ENCODE results near the gene BICC1.

The BICC1 gene, protein sequence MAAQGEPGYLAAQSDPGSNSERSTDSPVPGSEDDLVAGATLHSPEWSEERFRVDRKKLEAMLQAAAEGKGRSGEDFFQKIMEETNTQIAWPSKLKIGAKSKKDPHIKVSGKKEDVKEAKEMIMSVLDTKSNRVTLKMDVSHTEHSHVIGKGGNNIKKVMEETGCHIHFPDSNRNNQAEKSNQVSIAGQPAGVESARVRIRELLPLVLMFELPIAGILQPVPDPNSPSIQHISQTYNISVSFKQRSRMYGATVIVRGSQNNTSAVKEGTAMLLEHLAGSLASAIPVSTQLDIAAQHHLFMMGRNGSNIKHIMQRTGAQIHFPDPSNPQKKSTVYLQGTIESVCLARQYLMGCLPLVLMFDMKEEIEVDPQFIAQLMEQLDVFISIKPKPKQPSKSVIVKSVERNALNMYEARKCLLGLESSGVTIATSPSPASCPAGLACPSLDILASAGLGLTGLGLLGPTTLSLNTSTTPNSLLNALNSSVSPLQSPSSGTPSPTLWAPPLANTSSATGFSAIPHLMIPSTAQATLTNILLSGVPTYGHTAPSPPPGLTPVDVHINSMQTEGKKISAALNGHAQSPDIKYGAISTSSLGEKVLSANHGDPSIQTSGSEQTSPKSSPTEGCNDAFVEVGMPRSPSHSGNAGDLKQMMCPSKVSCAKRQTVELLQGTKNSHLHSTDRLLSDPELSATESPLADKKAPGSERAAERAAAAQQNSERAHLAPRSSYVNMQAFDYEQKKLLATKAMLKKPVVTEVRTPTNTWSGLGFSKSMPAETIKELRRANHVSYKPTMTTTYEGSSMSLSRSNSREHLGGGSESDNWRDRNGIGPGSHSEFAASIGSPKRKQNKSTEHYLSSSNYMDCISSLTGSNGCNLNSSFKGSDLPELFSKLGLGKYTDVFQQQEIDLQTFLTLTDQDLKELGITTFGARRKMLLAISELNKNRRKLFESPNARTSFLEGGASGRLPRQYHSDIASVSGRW

GRCh38 chr10:58512491-58513187 lies at the start of gene BICC1:
BICC1 (plus strand) TSS chr10:58512872; CDS start chr10:58513144, 272 bp downstream.
- DNase-seq (ENCODE audit: low read depth): no peak

- DNase-seq (ENCODE audit: low read depth): no peak
Measured at GRCh38 chr10:58464956-58465355, 47.7 kb upstream of the BICC1 start.

DNA sequence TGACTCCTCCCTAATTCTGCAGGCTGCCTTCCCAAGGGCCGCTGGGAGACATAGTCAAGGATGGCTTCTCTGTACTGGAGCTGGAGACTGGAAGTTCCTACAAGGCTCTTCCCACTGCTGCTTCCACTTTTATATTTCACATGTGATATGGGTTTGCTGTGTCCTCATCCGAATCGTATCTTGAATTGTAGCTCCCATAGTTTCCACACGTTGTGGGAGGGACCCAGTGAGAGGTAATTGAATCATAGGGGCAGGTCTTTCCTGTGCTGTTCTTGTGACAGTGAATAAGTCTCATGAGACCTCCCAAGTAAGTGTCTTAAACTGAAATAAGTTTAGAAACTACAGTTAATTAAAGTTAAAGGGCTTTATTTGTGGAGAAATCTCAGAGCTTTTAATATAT lies 47.0 kb upstream of the BICC1 start:
- no peak for DNase-seq (ENCODE audit: low read depth)

DNA sequence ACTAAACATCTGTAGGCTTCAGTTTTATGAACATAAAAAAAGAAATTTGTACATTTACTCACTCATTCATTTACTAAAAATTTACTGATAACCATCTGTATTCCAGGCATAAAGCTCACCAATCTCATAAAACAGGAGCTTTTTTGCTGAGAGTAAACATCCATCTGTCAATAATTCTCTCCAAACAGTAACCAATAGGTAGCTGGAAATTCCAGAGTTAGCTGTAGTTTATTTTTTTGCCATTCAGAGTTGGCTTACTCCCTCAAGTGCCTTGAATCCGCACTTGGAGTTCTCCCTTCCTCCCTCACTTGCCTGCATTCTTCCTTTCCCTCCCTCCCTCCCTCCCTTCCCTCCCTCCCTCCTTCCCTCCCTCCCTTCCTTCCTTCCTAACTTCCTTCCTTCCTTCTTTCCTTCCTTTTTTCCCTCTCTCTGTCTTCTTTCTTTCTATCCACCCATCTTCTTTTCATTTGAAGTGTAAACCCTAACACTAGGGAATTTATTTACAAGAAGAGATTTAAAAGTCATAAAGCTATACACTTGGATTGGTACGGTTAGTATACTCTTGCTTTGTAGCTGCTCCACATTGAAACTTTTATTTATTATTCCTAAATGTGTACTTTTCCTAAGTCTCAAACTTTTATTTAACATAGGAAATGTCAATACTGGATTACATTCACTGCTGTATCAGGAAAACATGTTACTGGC lies 44.6 kb upstream of the BICC1 start:
- DNase-seq (ENCODE audit: low read depth): no peak

GRCh38 chr10:58473976-58474375 lies 38.7 kb upstream of the BICC1 start:
- no peak for DNase-seq (ENCODE audit: low read depth)

DNA sequence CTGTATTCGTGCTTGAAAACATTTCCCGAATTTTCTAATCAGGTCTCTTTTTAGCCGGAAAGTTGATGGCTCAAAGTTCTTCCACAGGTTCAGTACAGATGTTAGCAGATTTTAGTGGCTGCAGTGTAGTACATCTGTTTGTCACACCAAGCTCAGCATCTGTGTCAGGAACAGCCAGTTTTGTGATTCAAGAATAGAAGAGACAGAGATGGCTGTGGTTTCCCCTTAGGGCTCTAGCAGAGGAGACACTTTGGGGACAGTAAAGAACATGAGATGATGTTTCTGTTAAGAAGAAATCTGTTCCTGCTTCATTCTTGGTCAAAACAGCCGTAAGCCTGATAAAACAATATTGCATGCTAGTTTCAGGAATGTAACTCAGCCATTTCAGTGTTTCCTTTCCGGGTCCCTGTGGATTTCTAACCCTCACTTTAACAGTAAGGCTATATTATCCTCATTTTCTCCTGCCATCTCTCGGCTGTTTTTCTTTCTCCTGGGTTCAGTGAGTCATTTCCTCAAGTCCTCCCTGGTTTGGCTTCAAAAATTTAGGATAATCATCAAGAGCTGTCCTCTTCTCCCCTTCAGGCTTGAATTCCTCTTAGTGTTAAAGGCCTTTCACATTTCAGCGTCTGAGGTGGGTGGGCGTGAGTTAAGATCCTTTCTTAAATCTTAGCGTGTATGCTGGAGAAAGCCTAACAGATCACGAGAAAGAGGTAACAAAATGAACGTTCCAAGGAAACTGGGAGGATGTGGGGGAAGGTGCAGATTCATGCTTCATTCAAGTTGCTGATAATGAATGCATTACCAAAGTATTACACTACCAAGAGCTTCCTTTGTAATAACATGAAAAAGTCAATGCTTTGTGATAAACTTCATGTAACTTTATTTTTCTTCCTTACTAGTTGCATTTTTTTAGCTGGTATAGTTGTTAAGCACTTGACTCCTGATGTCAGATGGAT lies 37.1 kb upstream of the BICC1 start:
- no peak for DNase-seq (ENCODE audit: low read depth)

DNA sequence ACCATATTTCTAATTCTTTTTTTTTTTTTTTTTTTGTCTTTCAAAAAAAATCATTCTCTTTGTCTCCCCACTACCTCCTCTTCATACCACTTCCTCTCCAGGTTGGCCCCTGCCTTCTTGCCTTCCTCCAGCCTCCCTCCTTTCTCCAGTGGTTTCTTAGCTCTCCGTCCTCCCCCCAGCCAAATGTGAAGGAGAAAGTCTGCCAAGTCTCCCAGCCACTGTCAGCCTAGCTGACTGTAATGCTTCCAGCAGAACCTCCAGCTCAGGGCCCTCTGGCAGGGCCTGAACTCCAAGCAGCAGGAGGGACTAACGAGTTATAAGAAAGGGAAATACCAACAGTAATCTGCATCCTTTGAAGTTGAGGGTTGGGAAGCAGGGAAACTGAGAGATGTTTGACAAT lies 35.5 kb upstream of the BICC1 start:
- no peak for DNase-seq (ENCODE audit: low read depth)

DNA sequence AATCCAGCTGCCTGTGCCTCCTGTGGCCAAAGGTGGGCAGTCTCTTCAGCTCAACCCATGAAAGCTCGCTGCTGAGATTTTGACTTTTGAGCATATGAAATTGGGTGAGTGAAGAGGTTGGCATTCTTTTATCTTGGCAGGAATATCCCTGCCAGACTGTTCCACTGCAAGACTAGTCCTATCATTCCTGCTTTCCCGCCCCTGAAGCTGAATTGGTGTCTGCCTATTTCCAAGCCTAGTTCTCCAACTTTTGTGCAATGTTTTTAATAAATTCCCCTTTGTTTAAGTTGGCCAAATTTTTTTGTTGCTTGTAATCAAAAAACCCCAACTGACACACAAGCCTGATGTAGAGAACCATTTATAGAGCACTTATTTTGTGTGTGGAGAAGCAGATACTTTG lies 34.8 kb upstream of the BICC1 start:
- no peak for DNase-seq (ENCODE audit: low read depth)

GRCh38 chr10:58479045-58479444 lies 33.6 kb upstream of the BICC1 start:
- no peak for DNase-seq (ENCODE audit: low read depth)

DNA sequence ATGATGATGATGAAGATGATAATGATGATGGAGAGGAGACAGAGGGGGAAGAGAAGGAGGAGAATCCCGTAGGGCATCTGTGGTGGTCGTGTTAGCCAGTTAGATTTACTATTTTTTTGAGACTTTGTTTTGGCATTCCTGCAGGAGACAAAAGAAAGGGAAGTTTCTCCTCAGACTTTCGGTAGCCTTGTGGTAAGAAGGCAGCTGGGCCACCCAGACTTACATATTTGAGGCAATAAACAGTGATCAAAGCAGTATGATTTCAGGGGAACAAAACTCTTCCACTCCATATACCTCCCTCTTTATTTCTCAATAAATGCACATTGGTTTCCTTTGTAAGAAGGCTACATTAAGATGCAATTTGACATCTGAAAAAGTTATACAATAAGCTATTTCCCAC lies 32.4 kb upstream of the BICC1 start:
- no peak for DNase-seq (ENCODE audit: low read depth)

DNA sequence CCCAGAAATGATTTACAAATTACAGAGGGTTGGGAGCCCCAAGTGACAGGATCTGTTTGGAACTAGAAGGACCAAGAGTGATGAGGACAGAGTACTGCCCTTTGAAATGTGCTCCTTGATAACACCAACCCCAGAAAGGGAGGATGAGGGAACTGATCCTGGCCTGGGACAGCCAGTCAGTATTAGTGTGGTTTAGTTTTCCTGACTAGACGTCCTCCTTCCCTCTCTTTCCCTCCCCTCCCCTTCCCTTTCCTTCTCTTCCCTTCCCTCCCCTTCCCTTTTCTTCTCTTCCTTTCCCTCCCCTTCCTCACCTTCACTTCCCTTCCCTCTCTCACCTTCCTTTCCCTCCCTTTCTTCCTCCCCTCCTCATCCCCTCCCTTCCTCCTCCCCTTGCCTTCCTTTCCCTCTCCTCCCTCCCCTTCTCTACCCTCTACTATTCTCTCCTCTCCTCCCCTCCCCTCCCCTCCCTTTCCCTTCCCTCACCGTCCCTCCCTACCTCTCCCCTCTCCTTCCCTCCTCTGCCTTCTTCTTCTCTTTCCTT lies 31.0 kb upstream of the BICC1 start:
- DNase-seq (ENCODE audit: low read depth): no peak

GRCh38 chr10:58486821-58487220 lies 25.9 kb upstream of the BICC1 start:
- DNase-seq (ENCODE audit: low read depth): no peak

DNA sequence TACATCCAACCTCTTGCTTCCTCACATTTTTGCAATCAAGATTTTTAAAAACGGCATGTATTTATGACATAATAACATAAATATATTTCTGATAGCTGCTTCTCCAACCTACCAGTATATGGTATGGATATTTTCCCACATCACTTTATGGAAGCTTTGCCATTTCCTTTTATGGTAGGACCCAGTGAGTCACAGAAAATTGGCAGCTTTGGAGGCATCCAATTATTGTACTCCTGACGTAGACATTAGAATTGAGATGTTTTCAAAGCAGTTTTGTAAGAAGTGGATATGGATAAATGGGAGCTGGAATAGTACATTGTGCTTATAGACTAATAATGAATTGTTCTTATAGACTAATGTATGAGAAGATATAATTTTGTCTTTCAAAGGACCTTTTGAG lies 23.8 kb upstream of the BICC1 start:
- no peak for DNase-seq (ENCODE audit: low read depth)

- no peak for DNase-seq (ENCODE audit: low read depth)
Measured at GRCh38 chr10:58502956-58503355, 9.7 kb upstream of the BICC1 start.

DNA sequence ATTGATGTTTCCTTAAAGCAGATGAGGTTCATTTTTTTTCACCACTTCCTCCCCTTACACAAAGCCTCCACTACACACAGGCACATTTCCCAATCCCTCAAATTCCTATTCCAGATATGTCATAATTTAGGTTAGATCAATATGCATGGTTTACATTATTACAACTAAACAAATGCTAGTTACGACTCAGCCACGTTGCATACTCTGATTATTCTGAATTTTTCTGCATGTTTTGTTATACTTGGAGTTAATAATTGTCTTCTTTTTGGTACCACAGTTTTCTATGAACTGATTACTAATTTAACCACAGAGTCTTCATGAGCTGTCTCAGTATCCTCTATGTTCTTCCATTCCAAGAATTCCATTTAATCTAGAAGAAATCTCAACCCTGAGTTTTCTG lies 4.4 kb upstream of the BICC1 start:
- no peak for DNase-seq (ENCODE audit: low read depth)

- DNase-seq (ENCODE audit: low read depth): no peak
Measured at GRCh38 chr10:58511765-58512490, 744 bp upstream of the BICC1 start.

DNA sequence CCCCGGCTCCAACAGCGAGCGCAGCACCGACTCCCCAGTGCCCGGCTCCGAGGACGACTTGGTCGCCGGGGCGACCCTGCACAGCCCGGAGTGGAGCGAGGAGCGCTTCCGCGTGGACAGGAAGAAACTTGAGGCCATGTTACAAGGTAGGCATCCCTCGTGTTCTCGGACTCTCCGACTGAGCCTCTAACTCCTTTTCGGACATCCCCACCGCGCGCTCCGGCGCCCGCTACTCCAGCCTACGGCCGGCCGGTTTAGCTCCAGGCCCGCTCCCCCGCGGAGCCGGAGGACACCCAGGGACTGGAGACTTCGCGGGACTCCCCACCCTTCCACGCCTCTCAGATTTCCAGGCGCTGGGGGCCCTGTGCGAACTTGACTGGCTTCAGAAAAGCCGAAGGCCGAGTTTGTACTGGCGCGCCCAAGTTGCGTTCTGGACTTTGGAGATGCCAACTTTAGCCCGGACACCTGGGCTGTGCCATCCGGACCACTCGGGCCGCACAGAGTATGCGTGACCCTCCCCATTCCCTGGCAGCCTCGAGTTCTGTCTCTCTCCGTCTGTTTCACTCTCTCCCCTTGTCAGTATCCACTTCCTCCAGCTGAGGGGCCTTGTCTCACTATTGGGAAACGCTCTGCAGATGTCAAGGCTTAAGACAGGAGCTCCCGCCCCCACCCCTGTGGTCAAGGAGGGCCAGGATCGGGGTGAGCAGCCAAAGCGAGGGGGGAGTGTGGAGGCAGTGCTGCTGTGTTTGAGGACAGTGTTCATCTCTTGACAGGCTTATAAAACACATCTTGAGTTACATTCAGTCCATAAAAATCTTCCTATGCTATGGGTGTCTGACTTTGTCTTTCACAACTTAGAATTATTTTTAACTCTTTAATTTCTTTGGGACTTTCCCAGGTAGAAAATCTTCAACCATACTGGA lies 777 bp downstream of the BICC1 start:
- DNase-seq (ENCODE audit: low read depth): no peak

GRCh38 chr10:58514111-58514770 lies 1.6 kb downstream of the BICC1 start:
- DNase-seq (ENCODE audit: low read depth): no peak

All from stimulated activated CD8-positive, alpha-beta memory T cell treated with anti-CD3 and anti-CD28 coated beads, Interleukin-12 subunit alpha, Interleukin-12 subunit beta, amount 100 ng/mL, for 1 hour (primary cell).